Upper lobe of right lung (tissue), 1 donor: Measurements from ENCODE around the gene ETS2. TPM values are rescaled to one million over a fixed set of nuclear protein-coding genes. Genes with fewer than 3 reads are reported as not detected.

Experiments used
- ATAC-seq: fragments of 200-7000 bp; cut with Tn5 transposase; one replicate; pipeline ENCODE4 v1.9.1; 2020; ENCODE audit warnings: mild to moderate bottlenecking, moderate library complexity
- DNase-seq: peaks from one replicate; pipeline ENCODE4 v3.0.0-alpha.2; 2020
- H3K27ac ChIP-seq: fragments of 200-600 bp; one replicate; pipeline ENCODE4 v1.8.0; 2022
- H3K27me3 ChIP-seq: fragments of 200-600 bp; one replicate; pipeline ENCODE4 v1.8.0; 2022; ENCODE audit warnings: mild to moderate bottlenecking
- H3K36me3 ChIP-seq: fragments of 200-600 bp; one replicate; pipeline ENCODE4 v1.8.0; 2022
- H3K4me1 ChIP-seq: fragments of 200-600 bp; one replicate; pipeline ENCODE4 v1.8.0; 2022
- H3K4me3 ChIP-seq: fragments of 200-600 bp; one replicate; pipeline ENCODE4 v1.8.0; 2022; ENCODE audit warnings: mild to moderate bottlenecking
- H3K9me3 ChIP-seq: fragments of 200-600 bp; one replicate; pipeline ENCODE4 v1.8.0; 2022
- CTCF ChIP-seq: fragments of 200-600 bp; IDR thresholded peaks from one replicate; pipeline ENCODE4 v1.8.0; 2022; ENCODE audit warnings: antibody characterized with exemption
- intact Hi-C: fragments of 100-400 bp; cut with DNase I; formaldehyde crosslinking; loops from one replicate; pipeline ENCODE4 v1.11.0; 2022
- total RNA-seq: library from RNA; stranded (reverse); fragmentation: NEBNext Ultra II Directional; extraction: Animal tissue kit (Norgen Biotek cat#: 25700); gene quantifications from one replicate; pipeline ENCODE4 v1.2.1, GENCODE V29; 2021
- donor health status: DM: no; HTN: yes; CAD: no; lungs with severe emphysema.

Gene ETS2
- total RNA-seq, 1 donor from 2014 or later, result 195 TPM

- ATAC-seq, result no peak
Observed at GRCh38 chr21:38861989-38862683, 56.4 kb downstream of the ETS2 start.

GRCh38 chr21:38863291-38863690, 57.6 kb downstream of the ETS2 start:
- H3K9me3 ChIP-seq, result no peaks in the 10 kb centered on the region
- no peak for DNase-seq
- no peak overlapping the region for H3K4me3 ChIP-seq
- H3K27me3 ChIP-seq, result no peaks in the 10 kb centered on the region
- peaks cover 5% of the 10 kb centered on the region for H3K4me1 ChIP-seq
- no peak for ATAC-seq
- intact Hi-C loops, result no loop called here
- H3K36me3 ChIP-seq, result no peaks in the 10 kb centered on the region
- no peak overlapping the region for H3K27ac ChIP-seq
- no peak for TF ChIP-seq CTCF

More at GRCh38 chr21:38861989-38862683, 56.4 kb downstream of the ETS2 start:
- no peaks in the 10 kb centered on the region for H3K9me3 ChIP-seq
- DNase-seq, result no peak
- H3K4me3 ChIP-seq, result no peak overlapping the region
- intact Hi-C loops, result no loop called here
- TF ChIP-seq CTCF, result no peak
- peaks cover 5% of the 10 kb centered on the region for H3K4me1 ChIP-seq
- H3K27me3 ChIP-seq, result no peaks in the 10 kb centered on the region
- H3K36me3 ChIP-seq, result no peaks in the 10 kb centered on the region
- no peak overlapping the region for H3K27ac ChIP-seq

GRCh38 chr21:38863843-38864363, 58.2 kb downstream of the ETS2 start:
- no peak for TF ChIP-seq CTCF
- Histone ChIP-seq H3K4me1 (peaks cover 5% of the 10 kb centered on the region), H3K9me3 (no peaks in the 10 kb centered on the region), H3K36me3 (no peaks in the 10 kb centered on the region), H3K27ac (no peak overlapping the region), H3K27me3 (no peaks in the 10 kb centered on the region), H3K4me3 (no peak overlapping the region)
- ATAC-seq (no peak), DNase-seq (no peak)
- intact Hi-C loops, result no loop called here

GRCh38 chr21:38864964-38865363, 59.2 kb downstream of the ETS2 start:
- Histone ChIP-seq H3K27me3 (no peaks in the 10 kb centered on the region), H3K27ac (no peak overlapping the region), H3K36me3 (no peaks in the 10 kb centered on the region), H3K9me3 (no peaks in the 10 kb centered on the region), H3K4me1 (peaks cover 5% of the 10 kb centered on the region), H3K4me3 (no peak overlapping the region)
- TF ChIP-seq CTCF, result no peak
- ATAC-seq, result no peak
- DNase-seq, result no peak
- intact Hi-C loops, result no loop called here

- no peaks in the 10 kb centered on the region for H3K36me3 ChIP-seq
- DNase-seq (no peak), ATAC-seq (peak; percentile 56)
- no peaks in the 10 kb centered on the region for H3K9me3 ChIP-seq
- TF ChIP-seq CTCF, result no peak
- intact Hi-C loops, result no loop called here
- H3K27me3 ChIP-seq, result no peaks in the 10 kb centered on the region
- H3K4me1 ChIP-seq, result no peaks in the 10 kb centered on the region
- no peak overlapping the region for H3K4me3 ChIP-seq
- H3K27ac ChIP-seq, result no peak overlapping the region
Observed at GRCh38 chr21:38869196-38869595, 63.5 kb downstream of the ETS2 start.
